ENCODE results near the gene QRICH2. TPM values are rescaled to one million over a fixed set of nuclear protein-coding genes. Genes with fewer than 3 reads are reported as not detected.
"Not testable (repeated sequence)": the region's sequence is repeated elsewhere in the genome, so short reads cannot be mapped to it uniquely, and the experiment has no call there.

Gene QRICH2
- total RNA-seq, 1 donor from 2014 or later = 18.5 TPM

DNA sequence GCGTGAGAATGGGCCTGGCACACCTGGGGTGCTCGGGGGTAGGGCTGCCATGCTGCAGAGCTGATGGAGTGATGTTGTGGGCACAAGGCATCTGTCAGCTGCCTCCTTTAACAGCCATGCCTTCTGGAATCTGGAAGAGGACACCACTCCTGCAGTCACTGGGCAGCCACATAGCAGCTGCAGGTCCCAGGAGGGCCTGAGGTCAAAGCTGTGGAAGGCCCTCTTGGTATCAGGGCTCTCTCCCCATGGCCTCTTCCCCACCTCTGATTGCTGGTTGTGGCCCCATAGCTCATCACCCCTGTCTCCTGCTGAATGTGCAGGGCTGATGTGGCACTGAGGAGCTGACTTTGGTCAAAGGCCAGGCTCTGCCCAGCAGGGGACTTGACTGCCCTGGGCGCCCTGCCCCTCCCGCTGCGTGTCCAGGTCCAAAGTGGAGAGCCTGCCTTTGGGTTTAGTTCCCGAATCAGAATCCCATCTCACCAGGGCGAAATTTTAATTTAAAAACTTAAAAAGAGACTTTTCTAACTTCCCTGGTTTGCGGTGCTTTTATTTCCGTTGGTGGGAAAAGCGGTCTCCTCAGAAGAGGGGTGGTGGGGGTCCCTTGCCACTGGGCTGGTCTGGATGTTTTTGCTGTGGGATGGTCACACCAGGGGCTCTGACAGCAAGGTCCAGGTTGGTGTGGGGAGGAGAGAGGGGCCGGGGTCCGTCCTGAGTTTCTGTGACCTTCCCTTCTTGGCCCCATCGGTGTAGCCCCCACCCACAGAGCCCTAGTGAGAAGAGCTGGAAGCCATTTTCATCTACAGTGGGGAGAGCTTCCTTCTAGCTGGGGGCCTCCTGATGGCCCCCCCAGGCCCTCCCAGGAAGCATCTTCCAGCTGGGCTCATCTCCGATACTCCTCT lies 37.1 kb downstream of the QRICH2 start:
- Mint-ChIP-seq H3K4me1 (ENCODE audit: low read depth) (peaks cover 12% of the 10 kb centered on the region), H3K9me3 (ENCODE audit: low read depth) (no peaks in the 10 kb centered on the region), H3K27ac (peak overlapping the region; percentile 71), H3K36me3 (ENCODE audit: insufficient read depth) (peaks cover 4% of the 10 kb centered on the region), H3K27me3 (no peaks in the 10 kb centered on the region), H3K4me3 (ENCODE audit: low read depth) (no peak overlapping the region)
- DNase-seq (ENCODE audit: low spot score, unreplicated experiment) = no peak
- no peak for TF ChIP-seq CTCF (IDR thresholded peaks at IDR 0.05; ENCODE audit: unreplicated experiment)

GRCh38 chr17:76270127-76270592 lies 37.9 kb downstream of the QRICH2 start:
- TF ChIP-seq CTCF (IDR thresholded peaks at IDR 0.05; ENCODE audit: unreplicated experiment) = no peak
- Mint-ChIP-seq H3K27me3 (no peaks in the 10 kb centered on the region), H3K9me3 (ENCODE audit: low read depth) (no peaks in the 10 kb centered on the region), H3K4me3 (ENCODE audit: low read depth) (no peak overlapping the region), H3K27ac (no peak overlapping the region), H3K36me3 (ENCODE audit: insufficient read depth) (peaks cover 4% of the 10 kb centered on the region), H3K4me1 (ENCODE audit: low read depth) (peaks cover 12% of the 10 kb centered on the region)
- no peak for DNase-seq (ENCODE audit: low spot score, unreplicated experiment)

DNA sequence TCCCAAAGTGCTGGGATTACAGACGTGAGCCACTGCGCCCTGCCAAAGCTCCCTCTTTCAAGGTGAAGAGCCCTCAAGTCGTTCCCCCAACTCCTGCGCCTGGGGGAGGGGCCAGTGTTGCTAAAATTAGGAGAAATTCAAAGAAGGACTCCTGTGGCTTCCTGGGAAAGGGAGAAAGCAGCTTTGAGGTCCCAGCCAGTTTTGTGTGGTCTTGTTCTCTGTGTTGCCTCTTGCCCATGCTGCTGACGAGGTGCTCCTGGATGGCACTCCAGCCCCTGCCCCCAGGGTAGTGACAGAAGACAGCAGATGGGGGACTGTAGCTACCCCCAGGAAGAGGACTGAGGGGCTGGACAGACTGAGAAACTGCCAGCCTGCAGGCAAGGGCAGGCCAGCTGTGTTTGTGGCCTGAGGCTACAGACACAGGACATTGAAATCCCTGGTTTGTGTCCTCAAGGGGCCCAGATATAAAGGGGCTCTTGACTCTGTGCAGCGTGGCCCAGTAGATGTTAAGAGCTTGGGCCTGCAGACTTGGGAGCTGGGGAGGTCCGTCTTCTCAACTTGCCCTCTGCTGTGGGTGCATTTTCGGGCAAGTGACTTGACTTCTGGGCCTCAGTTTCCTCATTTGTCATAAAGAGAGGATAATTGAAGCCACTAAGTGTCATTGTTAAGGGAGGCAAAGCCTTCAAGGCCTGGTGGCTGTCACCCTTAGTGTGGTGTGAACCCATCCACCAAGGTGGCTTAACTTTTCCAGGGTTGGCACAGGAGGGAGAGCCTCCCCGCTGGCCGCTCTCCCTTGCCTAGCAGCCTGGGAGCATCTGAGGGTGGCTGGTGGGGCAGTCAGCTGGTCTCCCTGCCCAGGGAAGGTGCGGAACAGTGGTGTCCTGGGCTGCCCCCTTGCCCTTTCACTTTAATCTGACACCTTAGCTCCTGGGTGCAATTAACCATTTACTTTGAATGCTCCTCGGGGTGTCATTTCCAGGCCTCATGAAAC lies 38.8 kb downstream of the QRICH2 start:
- TF ChIP-seq CTCF (IDR thresholded peaks at IDR 0.05; ENCODE audit: unreplicated experiment) = no peak
- Mint-ChIP-seq H3K36me3 (ENCODE audit: insufficient read depth) (peaks cover 4% of the 10 kb centered on the region), H3K4me3 (ENCODE audit: low read depth) (no peak overlapping the region)

GRCh38 chr17:76268015-76268749 lies 39.9 kb downstream of the QRICH2 start:
- Mint-ChIP-seq H3K27ac (peak overlapping the region; percentile 73), H3K4me1 (ENCODE audit: low read depth) (peaks cover 24% of the 10 kb centered on the region), H3K4me3 (ENCODE audit: low read depth) (peak overlapping the region; percentile 50), H3K9me3 (ENCODE audit: low read depth) (no peaks in the 10 kb centered on the region), H3K36me3 (ENCODE audit: insufficient read depth) (peaks cover 4% of the 10 kb centered on the region), H3K27me3 (no peaks in the 10 kb centered on the region)
- no peak for TF ChIP-seq CTCF (IDR thresholded peaks at IDR 0.05; ENCODE audit: unreplicated experiment)
- no peak for DNase-seq (ENCODE audit: low spot score, unreplicated experiment)

More for the DNA sequence above, 38.8 kb downstream of the QRICH2 start:
- Mint-ChIP-seq H3K9me3 (ENCODE audit: low read depth) (no peaks in the 10 kb centered on the region), H3K4me1 (ENCODE audit: low read depth) (peaks cover 17% of the 10 kb centered on the region), H3K27me3 (no peaks in the 10 kb centered on the region), H3K27ac (peak overlapping the region; percentile 41)
- no peak for DNase-seq (ENCODE audit: low spot score, unreplicated experiment)

DNA sequence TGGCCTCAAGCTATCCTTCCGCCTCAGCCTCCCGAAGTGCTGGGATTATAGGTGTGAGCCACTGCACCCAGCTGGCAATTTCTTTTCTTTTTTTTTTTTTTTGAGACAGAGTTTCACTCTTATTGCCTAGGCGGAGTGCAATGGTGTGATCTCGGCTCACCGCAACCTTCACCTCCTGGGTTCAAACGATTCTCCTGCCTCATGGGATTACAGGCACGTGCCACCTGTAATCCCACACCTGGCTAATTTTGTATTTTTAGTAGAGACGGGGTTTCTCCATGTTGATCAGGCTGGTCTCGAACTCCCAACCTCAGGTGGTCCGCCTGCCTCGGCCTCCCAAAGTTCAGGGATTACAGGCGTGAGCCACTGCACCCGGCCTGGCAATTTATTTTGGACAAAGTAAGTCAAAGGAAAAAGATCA lies 40.5 kb downstream of the QRICH2 start:
- H3K4me3 Mint-ChIP-seq (ENCODE audit: low read depth) = peak overlapping the region; percentile 50
- H3K27me3 Mint-ChIP-seq; H3K36me3 Mint-ChIP-seq (ENCODE audit: insufficient read depth); DNase-seq (ENCODE audit: low spot score, unreplicated experiment); H3K9me3 Mint-ChIP-seq (ENCODE audit: low read depth): not testable (repeated sequence)
- H3K4me1 Mint-ChIP-seq (ENCODE audit: low read depth) = peaks cover 30% of the 10 kb centered on the region
- H3K27ac Mint-ChIP-seq = peak overlapping the region; percentile 73
